ENCODE measurements around the gene STAG3. TPM values are rescaled to one million over a fixed set of nuclear protein-coding genes. Genes with fewer than 3 reads are reported as not detected.
"Not testable (repeated sequence)": the region's sequence is repeated elsewhere in the genome, so short reads cannot be mapped to it uniquely, and the experiment has no call there.

Gene STAG3
- 1 to 10 TPM; 2.4 to 6.4 (median 2.8) TPM for total RNA-seq
- long read RNA-seq, donor 1, partial matches to known transcripts: 1 of 3 reads
- long read RNA-seq, donor 1, other reads (novel, unspliced or antisense): 2 of 3 reads
- long read RNA-seq, donor 2, partial matches to known transcripts: 1 of 1 reads
- long read RNA-seq, donor 2, other reads (novel, unspliced or antisense): 0 of 1 reads

GRCh38 chr7:100177045-100178001 lies at the start of gene STAG3, which contains the start of gene GPC2:
STAG3 (plus strand) TSS chr7:100177918; CDS start chr7:100180557, 2,639 bp downstream.
GPC2 (minus strand) TSS chr7:100177381; CDS start chr7:100177199, 182 bp downstream.
- intact Hi-C loops (cut with DNase I, micrococcal nuclease): no loop called here
- ATAC-seq: peak; percentile 99
- DNase-seq: peak; percentile 97 to 98 (median 98)

GRCh38 chr7:100128637-100128963 lies 49.1 kb upstream of the STAG3 start:
- no peaks in the 10 kb centered on the region for H3K36me3 ChIP-seq (ENCODE audit: low read depth)
- no peak overlapping the region for H3K4me3 ChIP-seq
- intact Hi-C loops (cut with DNase I, micrococcal nuclease): no loop called here
- no peak for DNase-seq
- peaks cover 44% of the 10 kb centered on the region for H3K4me1 ChIP-seq (ENCODE audit: low read depth)
- H3K9me3 ChIP-seq: no peaks in the 10 kb centered on the region
- no peak for TF ChIP-seq CTCF (IDR thresholded peaks at IDR 0.05)
- ATAC-seq: no peak

More at GRCh38 chr7:100177045-100178001, at the start of gene STAG3, which contains the start of gene GPC2:
- Histone ChIP-seq H3K9me3 (no peaks in the 10 kb centered on the region), H3K4me3 (no peak within 1 kb of the TSS), H3K4me1 (ENCODE audit: low read depth) (no peaks in the 10 kb centered on the region), H3K36me3 (ENCODE audit: low read depth) (no peaks in the 10 kb centered on the region)
- no peak for TF ChIP-seq CTCF (IDR thresholded peaks at IDR 0.05)

GRCh38 chr7:100130220-100130607 lies 47.5 kb upstream of the STAG3 start:
- not testable (repeated sequence) for H3K9me3 ChIP-seq; DNase-seq; ATAC-seq; H3K4me3 ChIP-seq; H3K36me3 ChIP-seq (ENCODE audit: low read depth)
- intact Hi-C loops (cut with DNase I, micrococcal nuclease): loop anchor here (5.0 to 10.0 kb wide), 3 partner anchors 82 to 297 kb away; partner anchors contain the start of genes MEPCE (in 1 of the 2), PVRIG (in 1 of the 2) and ZCWPW1 (in 1 of the 2)
- peaks cover 29% of the 10 kb centered on the region for H3K4me1 ChIP-seq (ENCODE audit: low read depth)

GRCh38 chr7:100130608-100131453 lies 46.9 kb upstream of the STAG3 start:
- Histone ChIP-seq H3K4me1 (ENCODE audit: low read depth) (peaks cover 24% of the 10 kb centered on the region), H3K9me3 (no peaks in the 10 kb centered on the region), H3K36me3 (ENCODE audit: low read depth) (no peaks in the 10 kb centered on the region), H3K4me3 (no peak overlapping the region)
- intact Hi-C loops (cut with DNase I, micrococcal nuclease): loop anchor here (5.0 to 10.0 kb wide), 3 partner anchors 81 to 296 kb away; partner anchors contain the start of genes MEPCE (in 1 of the 2), PVRIG (in 1 of the 2) and ZCWPW1 (in 1 of the 2)
- ATAC-seq: peak; percentile 37
- DNase-seq: peak; percentile 83 to 93 (median 92)
- TF ChIP-seq CTCF (IDR thresholded peaks at IDR 0.05): peak; percentile 88

GRCh38 chr7:100132126-100132525 lies 45.6 kb upstream of the STAG3 start:
- intact Hi-C loops (cut with DNase I, micrococcal nuclease): loop anchor here (5.0 to 10.0 kb wide), 3 partner anchors 80 to 295 kb away; partner anchors contain the start of genes MEPCE (in 1 of the 2), PVRIG (in 1 of the 2) and ZCWPW1 (in 1 of the 2)
- TF ChIP-seq CTCF (IDR thresholded peaks at IDR 0.05): no peak
- ATAC-seq (no peak), DNase-seq (peak in 1 of 3 donors; percentile 46)
- no peak overlapping the region for H3K4me3 ChIP-seq
- no peaks in the 10 kb centered on the region for H3K36me3 ChIP-seq (ENCODE audit: low read depth)
- H3K9me3 ChIP-seq: no peaks in the 10 kb centered on the region
- H3K4me1 ChIP-seq (ENCODE audit: low read depth): peaks cover 25% of the 10 kb centered on the region

Measured in mucosa of descending colon (tissue), 3 donors.